ENCODE measurements around the gene PPFIA2.

DNA sequence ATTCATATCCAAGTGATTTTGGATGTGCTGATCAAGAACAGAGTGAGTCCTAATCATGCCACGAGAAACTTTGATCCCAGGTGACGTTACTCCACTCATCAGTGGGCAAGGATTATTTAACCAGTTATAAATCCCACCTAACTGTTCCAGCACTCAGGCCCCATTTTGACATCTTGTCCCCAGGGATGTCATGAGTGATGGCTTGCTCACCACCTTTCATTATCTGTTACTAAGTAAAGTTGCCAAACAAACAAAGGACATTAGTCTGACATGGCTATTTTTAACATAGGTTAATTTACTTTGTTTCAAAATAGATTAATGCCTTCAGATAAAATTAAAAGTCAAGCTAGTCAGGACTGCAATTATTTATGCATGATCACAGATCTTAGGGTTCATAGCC, 425.3 kb downstream of the PPFIA2 start:
- TF ChIP-seq EP300 (IDR thresholded peaks at IDR 0.05) (no peak), POLR2A (IDR thresholded peaks at IDR 0.05) (no peak), POLR2AphosphoS5 (IDR thresholded peaks at IDR 0.05) (no peak)
- TF ChIP-seq, protein P1, sequence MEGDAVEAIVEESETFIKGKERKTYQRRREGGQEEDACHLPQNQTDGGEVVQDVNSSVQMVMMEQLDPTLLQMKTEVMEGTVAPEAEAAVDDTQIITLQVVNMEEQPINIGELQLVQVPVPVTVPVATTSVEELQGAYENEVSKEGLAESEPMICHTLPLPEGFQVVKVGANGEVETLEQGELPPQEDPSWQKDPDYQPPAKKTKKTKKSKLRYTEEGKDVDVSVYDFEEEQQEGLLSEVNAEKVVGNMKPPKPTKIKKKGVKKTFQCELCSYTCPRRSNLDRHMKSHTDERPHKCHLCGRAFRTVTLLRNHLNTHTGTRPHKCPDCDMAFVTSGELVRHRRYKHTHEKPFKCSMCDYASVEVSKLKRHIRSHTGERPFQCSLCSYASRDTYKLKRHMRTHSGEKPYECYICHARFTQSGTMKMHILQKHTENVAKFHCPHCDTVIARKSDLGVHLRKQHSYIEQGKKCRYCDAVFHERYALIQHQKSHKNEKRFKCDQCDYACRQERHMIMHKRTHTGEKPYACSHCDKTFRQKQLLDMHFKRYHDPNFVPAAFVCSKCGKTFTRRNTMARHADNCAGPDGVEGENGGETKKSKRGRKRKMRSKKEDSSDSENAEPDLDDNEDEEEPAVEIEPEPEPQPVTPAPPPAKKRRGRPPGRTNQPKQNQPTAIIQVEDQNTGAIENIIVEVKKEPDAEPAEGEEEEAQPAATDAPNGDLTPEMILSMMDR (IDR thresholded peaks at IDR 0.05) = no peak

Measured in stomach (tissue), 4 donors.